HEK293T (cell line): ENCODE results near the gene LRRC7.

Source experiments
- CTCF ChIA-PET: fragments of 350-600 bp; formaldehyde crosslinking; extraction: SDS; loops from one replicate; lab custom pipeline; 2021; ENCODE audit warnings: antibody characterized with exemption, inconsistent platforms; lab: Yijun Ruan, JAX
- POLR2A ChIA-PET: fragments of 350-600 bp; formaldehyde crosslinking; extraction: SDS; loops from one replicate; lab custom pipeline; 2020; ENCODE audit warnings: antibody characterized with exemption, inconsistent platforms; lab: Yijun Ruan, JAX
- DNase-seq: peaks from one replicate; pipeline ENCODE4 v3.0.0; 2012; ENCODE audit warnings: mixed read lengths; ENCODE audit errors: extremely low spot score
- ARNT ChIP-seq: fragments of 450-650 bp; IDR thresholded peaks from 2 replicates; pipeline ENCODE4 v1.6.1; 2017; ENCODE audit warnings: mild to moderate bottlenecking
- BHLHE40 ChIP-seq: fragments of 450-650 bp; IDR thresholded peaks from 2 replicates; pipeline ENCODE4 v1.6.1; 2016; ENCODE audit warnings: mild to moderate bottlenecking, moderate library complexity, borderline replicate concordance
- CTBP1 ChIP-seq: fragments of 450-650 bp; IDR thresholded peaks from 2 replicates; pipeline ENCODE4 v1.6.1; 2016; ENCODE audit warnings: borderline replicate concordance
- ELF4 ChIP-seq: fragments of 450-650 bp; IDR thresholded peaks from 2 replicates; pipeline ENCODE4 v1.6.1; 2017; ENCODE audit warnings: antibody characterized with exemption
- FOXA1 ChIP-seq: fragments of 450-650 bp; IDR thresholded peaks from 2 replicates; pipeline ENCODE4 v1.6.1; 2016; ENCODE audit warnings: mild to moderate bottlenecking
- FOXK2 ChIP-seq: fragments of 450-650 bp; IDR thresholded peaks from 2 replicates; pipeline ENCODE4 v1.6.1; 2016; ENCODE audit warnings: mild to moderate bottlenecking
- FOXM1 ChIP-seq: fragments of 450-650 bp; IDR thresholded peaks from 2 replicates; pipeline ENCODE4 v1.6.1; 2017; ENCODE audit warnings: mild to moderate bottlenecking, borderline replicate concordance
- HDGF ChIP-seq: fragments of 450-650 bp; IDR thresholded peaks from 2 replicates; pipeline ENCODE4 v1.6.1; 2017; ENCODE audit warnings: antibody characterized with exemption, borderline replicate concordance
- L3MBTL2 ChIP-seq: fragments of 450-650 bp; conservative IDR thresholded peaks from 2 replicates; pipeline ENCODE4 v1.6.1; 2016; ENCODE audit warnings: mild to moderate bottlenecking
- LEF1 ChIP-seq: fragments of 450-650 bp; IDR thresholded peaks from 2 replicates; pipeline ENCODE4 v1.6.1; 2017; ENCODE audit warnings: mild to moderate bottlenecking, borderline replicate concordance
- NFRKB ChIP-seq: fragments of 450-650 bp; IDR thresholded peaks from 2 replicates; pipeline ENCODE4 v1.6.1; 2016; ENCODE audit warnings: mild to moderate bottlenecking, moderate library complexity
- PKNOX1 ChIP-seq: fragments of 450-650 bp; IDR thresholded peaks from 2 replicates; pipeline ENCODE4 v1.6.1; 2016
- SP1 ChIP-seq: fragments of 450-650 bp; IDR thresholded peaks from 2 replicates; pipeline ENCODE4 v1.6.1; 2017
- SUZ12 ChIP-seq: fragments of 450-650 bp; IDR thresholded peaks from 2 replicates; pipeline ENCODE4 v1.6.1; 2016; ENCODE audit warnings: mild to moderate bottlenecking
- TARDBP ChIP-seq: fragments of 450-650 bp; IDR thresholded peaks from 2 replicates; pipeline ENCODE4 v1.6.1; 2016
- ZNF384 ChIP-seq: fragments of 450-650 bp; IDR thresholded peaks from 2 replicates; pipeline ENCODE4 v1.6.1; 2016

Gene LRRC7

GRCh38 chr1:69737527-69738185, 169.9 kb downstream of the LRRC7 start:
- ChIA-PET CTCF (interaction anchor here (0.5 to 1.0 kb wide), 6 partner anchors 10 to 1797 kb away, joined by 3 to 4 read pairs (median 3); no protein-coding TSS in a partner anchor), POLR2A (no interaction called here)
- TF ChIP-seq NFRKB: no peak
- peak; percentile 73 for DNase-seq

GRCh38 chr1:69738458-69739250, 170.9 kb downstream of the LRRC7 start:
- TF ChIP-seq L3MBTL2 (no peak), LEF1 (no peak), HDGF (no peak), PKNOX1 (no peak), SP1 (no peak)
- CTCF ChIA-PET: interaction anchor here (0.6 to 1.0 kb wide), 5 partner anchors 10 to 1798 kb away, joined by 3 to 6 read pairs (median 4); no protein-coding TSS in a partner anchor
- no peak for DNase-seq
- POLR2A ChIA-PET: no interaction called here

GRCh38 chr1:69739251-69739605, 171.5 kb downstream of the LRRC7 start:
- no peak for DNase-seq
- ChIA-PET POLR2A (no interaction called here), CTCF (interaction anchor here (0.6 to 0.8 kb wide), 2 partner anchors 11 kb away, joined by 6 read pairs; no protein-coding TSS in a partner anchor)
- TF ChIP-seq TARDBP: no peak
- no peak for TF ChIP-seq NFRKB
- TF ChIP-seq L3MBTL2: no peak
- no peak for TF ChIP-seq ZNF384
- TF ChIP-seq PKNOX1: no peak
- TF ChIP-seq FOXA1: no peak
- TF ChIP-seq SUZ12: no peak
- TF ChIP-seq ARNT: no peak
- TF ChIP-seq CTBP1: no peak
- no peak for TF ChIP-seq HDGF
- no peak for TF ChIP-seq FOXK2
- no peak for TF ChIP-seq FOXM1
- no peak for TF ChIP-seq LEF1
- TF ChIP-seq BHLHE40: no peak

GRCh38 chr1:69743146-69743545, 175.4 kb downstream of the LRRC7 start:
- CTCF ChIA-PET: no interaction called here
- POLR2A ChIA-PET: no interaction called here
- no peak for TF ChIP-seq SUZ12
- DNase-seq: no peak

- TF ChIP-seq ELF4: no peak
- TF ChIP-seq L3MBTL2: no peak
- TF ChIP-seq PKNOX1: no peak
- no peak for TF ChIP-seq HDGF
- no peak for TF ChIP-seq FOXA1
- no peak for TF ChIP-seq ARNT
- no peak for TF ChIP-seq NFRKB
- no peak for TF ChIP-seq LEF1
- no peak for TF ChIP-seq ZNF384
- no peak for TF ChIP-seq SP1
- TF ChIP-seq FOXK2: no peak
- no peak for TF ChIP-seq FOXM1
- no peak for TF ChIP-seq TARDBP
- TF ChIP-seq CTBP1: no peak
- TF ChIP-seq SUZ12: no peak
- no peak for TF ChIP-seq BHLHE40
- ChIA-PET POLR2A (no interaction called here), CTCF (no interaction called here)
- no peak for DNase-seq
Observed at GRCh38 chr1:69744381-69744780, 176.7 kb downstream of the LRRC7 start.

- POLR2A ChIA-PET: no interaction called here
- CTCF ChIA-PET: no interaction called here
- TF ChIP-seq SUZ12 (no peak), FOXM1 (no peak), SP1 (no peak), HDGF (no peak), LEF1 (no peak), BHLHE40 (no peak), ARNT (no peak), FOXA1 (no peak), L3MBTL2 (no peak), PKNOX1 (no peak), CTBP1 (no peak)
- DNase-seq: no peak
Observed at GRCh38 chr1:69747207-69747606, 179.5 kb downstream of the LRRC7 start.
